K562 (cell line): ENCODE data around the gene ABCA3. TPM values are rescaled to one million over a fixed set of nuclear protein-coding genes. Genes with fewer than 3 reads are reported as not detected.

ENCODE experiments used
- CREB1 ChIP-seq, 2 experiments: sonication (generic) in 1 of 2; formaldehyde crosslinking in 1 of 2; IDR thresholded peaks; 2 replicates each; pipeline versions ENCODE4 v1.6.1 to v1.8.0; 2012 to 2022; ENCODE audit warnings: inconsistent platforms in 1 of 2, mild to moderate bottlenecking in 1 of 2, missing genetic modification reagents in 1 of 2, moderate library complexity in 1 of 2
- SPI1 ChIP-seq: IDR thresholded peaks from 2 replicates; pipeline ENCODE4 v1.6.1; 2011; ENCODE audit warnings: low read depth, low read length, control low read depth, borderline replicate concordance
- ZNF431 ChIP-seq: sonication (generic); formaldehyde crosslinking; IDR thresholded peaks from 2 replicates; pipeline ENCODE4 v1.8.0; 2022; ENCODE audit warnings: mild to moderate bottlenecking, missing genetic modification reagents
- polyA plus RNA-seq, 8 experiments: library from polyadenylated mRNA; depleted of rRNA in 4 of 8; stranded (reverse) in 5 of 8; unstranded in 3 of 8; fragments of >200 nt; fragmentation: Nextera tagmentation in 2 of 8; fragmentation: Illumina TruSeq in 1 of 8; extraction: Ambion mirVana in 2 of 8; extraction: Trizol in 1 of 8; gene quantifications; 2 replicates each; pipeline versions ENCODE4 v1.2.1 to v1.2.3, GENCODE V29; 2011 to 2014; ENCODE audit warnings: inconsistent platforms in 1 of 8, missing spikeins in 1 of 8
- total RNA-seq, 7 experiments: library from RNA; depleted of rRNA in 6 of 7; stranded (reverse); fragments of >200 nt in 6 of 7; fragmentation: Illumina TruSeq in 2 of 7; extraction: Trizol in 2 of 7; gene quantifications; 2 replicates each; pipeline versions ENCODE4 v1.2.1 to v1.2.3, GENCODE V29; 2011 to 2021; ENCODE audit warnings: low replicate concordance in 1 of 7
- TF ChIP-seq, protein P1 (sequence below), 2 experiments: fragments of 450-650 bp; IDR thresholded peaks; 2 replicates each; pipeline ENCODE4 v1.6.1; 2018; ENCODE audit warnings: mild to moderate bottlenecking in 2 of 2, low read depth in 1 of 2; ENCODE audit not compliant: partially characterized antibody in 2 of 2
- TF ChIP-seq, protein P2 (sequence below): fragments of 250-450 bp; sonication (Bioruptor Pico); IDR thresholded peaks from 2 replicates; pipeline ENCODE4 v1.5.0; 2021
- TF ChIP-seq, protein P3 (sequence below), 3 experiments: IDR thresholded peaks in 2 of 3; conservative IDR thresholded peaks in 1 of 3; 2 replicates each; pipeline ENCODE4 v1.5.1; 2011 to 2012; ENCODE audit warnings: low read length in 3 of 3, mild to moderate bottlenecking in 3 of 3, control low read depth in 2 of 3, improper control_type of control experiment in 1 of 3, inconsistent platforms in 1 of 3, low read depth in 1 of 3, mixed read lengths in 1 of 3, moderate library complexity in 1 of 3; ENCODE audit not compliant: insufficient read depth in 2 of 3

Gene ABCA3
- total and polyA plus RNA-seq, 9 of the 15 experiments (the other 6 are each of a cell fraction or from before 2014, with no cell fraction given) = 0.66 to 23.7 (median 6.9) TPM

DNA sequence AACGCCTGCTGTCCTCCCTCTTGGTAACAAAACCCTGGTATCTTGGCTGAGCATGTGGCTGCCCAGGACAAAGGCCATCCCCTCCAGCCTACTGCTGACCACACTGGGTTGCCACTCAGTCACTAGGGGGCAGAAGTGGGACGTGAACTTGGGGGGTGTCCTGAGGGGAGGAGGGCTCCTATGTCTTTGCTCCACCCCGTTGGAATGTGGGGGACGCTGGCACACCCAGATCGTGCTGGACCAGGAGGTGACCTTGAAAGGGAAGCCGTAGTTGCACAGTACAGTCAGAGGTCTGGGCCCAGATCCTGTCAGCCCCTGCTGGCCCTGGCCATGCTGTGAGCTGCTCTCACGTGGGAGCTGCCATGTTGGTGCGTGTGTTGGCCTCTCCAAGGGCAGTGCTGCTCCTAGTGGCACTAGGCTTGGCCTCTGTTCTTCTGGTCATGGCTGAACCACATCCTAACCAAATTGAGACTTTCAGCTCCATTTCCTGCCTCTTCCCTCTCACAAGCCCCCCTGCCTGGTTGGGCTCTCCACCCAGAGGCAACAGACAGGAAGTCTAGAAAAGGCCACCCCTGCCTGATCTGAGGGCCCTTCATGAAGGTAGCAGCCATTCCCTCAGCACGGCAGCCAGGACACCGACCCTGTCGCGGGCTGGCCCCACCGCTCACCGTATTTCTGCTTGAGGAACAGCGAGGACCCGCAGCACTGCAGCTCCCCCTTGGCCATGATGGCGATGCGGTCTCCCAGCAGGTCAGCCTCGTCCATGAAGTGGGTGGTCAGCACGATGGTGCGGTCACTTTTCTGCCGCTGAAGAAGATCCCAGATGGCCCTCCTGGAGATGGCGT lies 43.6 kb downstream of the ABCA3 start (continued):
- TF ChIP-seq, protein P1, sequence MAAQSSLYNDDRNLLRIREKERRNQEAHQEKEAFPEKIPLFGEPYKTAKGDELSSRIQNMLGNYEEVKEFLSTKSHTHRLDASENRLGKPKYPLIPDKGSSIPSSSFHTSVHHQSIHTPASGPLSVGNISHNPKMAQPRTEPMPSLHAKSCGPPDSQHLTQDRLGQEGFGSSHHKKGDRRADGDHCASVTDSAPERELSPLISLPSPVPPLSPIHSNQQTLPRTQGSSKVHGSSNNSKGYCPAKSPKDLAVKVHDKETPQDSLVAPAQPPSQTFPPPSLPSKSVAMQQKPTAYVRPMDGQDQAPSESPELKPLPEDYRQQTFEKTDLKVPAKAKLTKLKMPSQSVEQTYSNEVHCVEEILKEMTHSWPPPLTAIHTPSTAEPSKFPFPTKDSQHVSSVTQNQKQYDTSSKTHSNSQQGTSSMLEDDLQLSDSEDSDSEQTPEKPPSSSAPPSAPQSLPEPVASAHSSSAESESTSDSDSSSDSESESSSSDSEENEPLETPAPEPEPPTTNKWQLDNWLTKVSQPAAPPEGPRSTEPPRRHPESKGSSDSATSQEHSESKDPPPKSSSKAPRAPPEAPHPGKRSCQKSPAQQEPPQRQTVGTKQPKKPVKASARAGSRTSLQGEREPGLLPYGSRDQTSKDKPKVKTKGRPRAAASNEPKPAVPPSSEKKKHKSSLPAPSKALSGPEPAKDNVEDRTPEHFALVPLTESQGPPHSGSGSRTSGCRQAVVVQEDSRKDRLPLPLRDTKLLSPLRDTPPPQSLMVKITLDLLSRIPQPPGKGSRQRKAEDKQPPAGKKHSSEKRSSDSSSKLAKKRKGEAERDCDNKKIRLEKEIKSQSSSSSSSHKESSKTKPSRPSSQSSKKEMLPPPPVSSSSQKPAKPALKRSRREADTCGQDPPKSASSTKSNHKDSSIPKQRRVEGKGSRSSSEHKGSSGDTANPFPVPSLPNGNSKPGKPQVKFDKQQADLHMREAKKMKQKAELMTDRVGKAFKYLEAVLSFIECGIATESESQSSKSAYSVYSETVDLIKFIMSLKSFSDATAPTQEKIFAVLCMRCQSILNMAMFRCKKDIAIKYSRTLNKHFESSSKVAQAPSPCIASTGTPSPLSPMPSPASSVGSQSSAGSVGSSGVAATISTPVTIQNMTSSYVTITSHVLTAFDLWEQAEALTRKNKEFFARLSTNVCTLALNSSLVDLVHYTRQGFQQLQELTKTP (IDR thresholded peaks at IDR 0.05; ENCODE audit: low read depth in 1 of 2, partially characterized antibody in 2 of 2) = no peak
- TF ChIP-seq SPI1 (no peak), ZNF431 (CRISPR knock-in tag) (no peak), CREB1 (IDR thresholded peaks at IDR 0.05) (no peak), CREB1 (CRISPR knock-in tag; IDR thresholded peaks at IDR 0.05) (no peak)
- TF ChIP-seq, protein P2, sequence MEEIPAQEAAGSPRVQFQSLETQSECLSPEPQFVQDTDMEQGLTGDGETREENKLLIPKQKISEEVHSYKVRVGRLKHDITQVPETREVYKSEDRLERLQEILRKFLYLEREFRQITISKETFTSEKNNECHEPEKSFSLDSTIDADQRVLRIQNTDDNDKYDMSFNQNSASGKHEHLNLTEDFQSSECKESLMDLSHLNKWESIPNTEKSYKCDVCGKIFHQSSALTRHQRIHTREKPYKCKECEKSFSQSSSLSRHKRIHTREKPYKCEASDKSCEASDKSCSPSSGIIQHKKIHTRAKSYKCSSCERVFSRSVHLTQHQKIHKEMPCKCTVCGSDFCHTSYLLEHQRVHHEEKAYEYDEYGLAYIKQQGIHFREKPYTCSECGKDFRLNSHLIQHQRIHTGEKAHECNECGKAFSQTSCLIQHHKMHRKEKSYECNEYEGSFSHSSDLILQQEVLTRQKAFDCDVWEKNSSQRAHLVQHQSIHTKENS (CRISPR knock-in tag) = no peak
- TF ChIP-seq, protein P3, sequence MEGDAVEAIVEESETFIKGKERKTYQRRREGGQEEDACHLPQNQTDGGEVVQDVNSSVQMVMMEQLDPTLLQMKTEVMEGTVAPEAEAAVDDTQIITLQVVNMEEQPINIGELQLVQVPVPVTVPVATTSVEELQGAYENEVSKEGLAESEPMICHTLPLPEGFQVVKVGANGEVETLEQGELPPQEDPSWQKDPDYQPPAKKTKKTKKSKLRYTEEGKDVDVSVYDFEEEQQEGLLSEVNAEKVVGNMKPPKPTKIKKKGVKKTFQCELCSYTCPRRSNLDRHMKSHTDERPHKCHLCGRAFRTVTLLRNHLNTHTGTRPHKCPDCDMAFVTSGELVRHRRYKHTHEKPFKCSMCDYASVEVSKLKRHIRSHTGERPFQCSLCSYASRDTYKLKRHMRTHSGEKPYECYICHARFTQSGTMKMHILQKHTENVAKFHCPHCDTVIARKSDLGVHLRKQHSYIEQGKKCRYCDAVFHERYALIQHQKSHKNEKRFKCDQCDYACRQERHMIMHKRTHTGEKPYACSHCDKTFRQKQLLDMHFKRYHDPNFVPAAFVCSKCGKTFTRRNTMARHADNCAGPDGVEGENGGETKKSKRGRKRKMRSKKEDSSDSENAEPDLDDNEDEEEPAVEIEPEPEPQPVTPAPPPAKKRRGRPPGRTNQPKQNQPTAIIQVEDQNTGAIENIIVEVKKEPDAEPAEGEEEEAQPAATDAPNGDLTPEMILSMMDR (IDR thresholded peaks at IDR 0.05 in 2 of 3, conservative IDR thresholded peaks at IDR 0.05 in 1 of 3; ENCODE audit: insufficient read depth in 2 of 3, low read depth in 1 of 3, low read length in 3 of 3) = peak; percentile 79 to 87 (median 86)
